Transverse colon (tissue), 3 donors: ENCODE data around the gene ACAP3.

Experiments
- POLR2A ChIP-seq: fragments of 450-650 bp; IDR thresholded peaks from one replicate; pipeline ENCODE4 v1.6.1; 2016; ENCODE audit warnings: antibody characterized with exemption, mild to moderate bottlenecking, moderate library complexity
- TF ChIP-seq, protein P1 (sequence below), 5 experiments: fragments of 200-600 bp in 3 of 5; fragments of 450-650 bp in 2 of 5; sonication (generic) in 3 of 5; IDR thresholded peaks; 1 replicate in 2 of 5; 2 replicates in 3 of 5; pipeline ENCODE4 v1.5.1; 2016 to 2017; ENCODE audit warnings: antibody characterized with exemption in 5 of 5, inconsistent platforms in 3 of 5, mild to moderate bottlenecking in 2 of 5, moderate library complexity in 1 of 5

DNA sequence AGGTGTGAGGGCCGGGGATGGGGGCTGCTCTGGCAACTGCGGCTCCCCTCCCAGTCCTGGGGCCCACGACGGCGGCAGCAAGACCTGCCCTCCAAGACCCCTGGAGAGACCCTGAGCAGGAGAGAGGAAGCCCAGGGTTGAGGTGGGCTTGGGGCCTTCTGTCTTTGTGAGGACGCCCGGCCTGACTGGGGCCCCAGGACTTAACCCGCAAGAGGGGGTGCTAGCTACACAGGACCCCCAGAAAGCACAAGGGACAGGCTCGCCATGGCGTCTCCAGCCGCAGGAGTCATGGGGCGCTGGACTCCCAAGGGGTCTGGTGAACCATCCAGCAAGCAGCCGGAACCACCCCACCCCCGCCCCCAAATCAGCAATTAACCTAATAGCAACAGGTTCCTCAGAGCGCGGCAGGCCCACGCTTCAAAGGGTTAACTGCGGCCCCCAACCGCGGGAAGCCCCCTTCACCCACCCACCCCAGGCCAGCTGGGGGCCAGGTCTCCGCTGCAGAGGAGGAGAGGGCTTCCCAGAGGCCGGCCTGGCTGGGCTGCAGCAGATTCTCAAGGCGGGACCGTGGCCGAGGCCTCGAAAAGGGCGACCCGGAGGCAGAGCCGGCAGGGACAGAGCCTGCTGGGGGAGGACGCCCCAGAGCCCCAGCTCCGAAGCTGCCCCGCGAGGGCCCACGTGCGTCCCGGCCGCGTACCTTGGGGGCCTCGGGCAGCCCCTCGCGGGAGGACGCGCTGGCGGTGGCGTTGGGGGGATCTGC lies 61.7 kb downstream of the ACAP3 start:
- TF ChIP-seq POLR2A: no peak
- TF ChIP-seq, protein P1, sequence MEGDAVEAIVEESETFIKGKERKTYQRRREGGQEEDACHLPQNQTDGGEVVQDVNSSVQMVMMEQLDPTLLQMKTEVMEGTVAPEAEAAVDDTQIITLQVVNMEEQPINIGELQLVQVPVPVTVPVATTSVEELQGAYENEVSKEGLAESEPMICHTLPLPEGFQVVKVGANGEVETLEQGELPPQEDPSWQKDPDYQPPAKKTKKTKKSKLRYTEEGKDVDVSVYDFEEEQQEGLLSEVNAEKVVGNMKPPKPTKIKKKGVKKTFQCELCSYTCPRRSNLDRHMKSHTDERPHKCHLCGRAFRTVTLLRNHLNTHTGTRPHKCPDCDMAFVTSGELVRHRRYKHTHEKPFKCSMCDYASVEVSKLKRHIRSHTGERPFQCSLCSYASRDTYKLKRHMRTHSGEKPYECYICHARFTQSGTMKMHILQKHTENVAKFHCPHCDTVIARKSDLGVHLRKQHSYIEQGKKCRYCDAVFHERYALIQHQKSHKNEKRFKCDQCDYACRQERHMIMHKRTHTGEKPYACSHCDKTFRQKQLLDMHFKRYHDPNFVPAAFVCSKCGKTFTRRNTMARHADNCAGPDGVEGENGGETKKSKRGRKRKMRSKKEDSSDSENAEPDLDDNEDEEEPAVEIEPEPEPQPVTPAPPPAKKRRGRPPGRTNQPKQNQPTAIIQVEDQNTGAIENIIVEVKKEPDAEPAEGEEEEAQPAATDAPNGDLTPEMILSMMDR (IDR thresholded peaks at IDR 0.05): no peak
